Body of pancreas (tissue), 4 donors: Measurements from ENCODE around the gene TMEM237.

Source experiments
- CTCF ChIP-seq, 7 experiments: fragments of 450-650 bp in 4 of 7; fragments of 200-600 bp in 3 of 7; sonication (generic) in 3 of 7; IDR thresholded peaks; one replicate each; pipeline ENCODE4 v1.5.1; 2016 to 2019; ENCODE audit warnings: antibody characterized with exemption in 7 of 7
- POLR2A ChIP-seq, 3 donors: fragments of 450-650 bp; IDR thresholded peaks; one replicate each; pipeline ENCODE4 v1.6.1; 2016; ENCODE audit warnings: antibody characterized with exemption in 3 of 3, mild to moderate bottlenecking in 2 of 3

- no peak for TF ChIP-seq CTCF (IDR thresholded peaks at IDR 0.05)
- TF ChIP-seq POLR2A (IDR thresholded peaks at IDR 0.05): no peak
These were observed 67.3 kb downstream of the TMEM237 start for GRCh38 chr2:201575971-201576370.
